Metanephros (tissue), 1 donor: ENCODE results near the gene RAB11FIP5. TPM values are rescaled to one million over a fixed set of nuclear protein-coding genes. Genes with fewer than 3 reads are reported as not detected.

Experiments
- total RNA-seq: library from RNA; depleted of rRNA; stranded (reverse); fragments of >200 nt; gene quantifications from one replicate; pipeline ENCODE4 v1.2.3, GENCODE V29; 2014

RAB11FIP5 gene
- total RNA-seq: 32.5 TPM

GRCh38 chr2:73112913-73113854 lies at the start of gene RAB11FIP5:
RAB11FIP5 (minus strand) TSS chr2:73112948; CDS start chr2:73112777, 171 bp downstream.

GRCh38 chr2:73071360-73072128 lies 41.2 kb downstream of the RAB11FIP5 start, which contains the start of gene SFXN5:
SFXN5 (minus strand) TSS chr2:73071712; CDS start chr2:73071705, 7 bp downstream.

Other genes with a start within 250 kb of the RAB11FIP5 start
- gene SPR, start 225.5 kb downstream of the RAB11FIP5 start, total RNA-seq: 9.1 TPM
- 46.9 TPM for gene EMX1, start 195.4 kb downstream of the RAB11FIP5 start, total RNA-seq
- gene SFXN5, start 41.2 kb downstream of the RAB11FIP5 start, total RNA-seq: 25.7 TPM
- not detected for gene NOTO, start 89.6 kb upstream of the RAB11FIP5 start, total RNA-seq
- gene SMYD5, start 101.3 kb upstream of the RAB11FIP5 start, total RNA-seq: 20.7 TPM
- 26.8 TPM for gene PRADC1, start 120.3 kb upstream of the RAB11FIP5 start, total RNA-seq
- 189 TPM for gene CCT7, start 121.4 kb upstream of the RAB11FIP5 start, total RNA-seq
- gene FBXO41, start 171.5 kb upstream of the RAB11FIP5 start, total RNA-seq: 1.5 TPM
- not detected for gene EGR4, start 180.6 kb upstream of the RAB11FIP5 start, total RNA-seq